ENCODE results near the gene MAJIN. TPM values are rescaled to one million over a fixed set of nuclear protein-coding genes. Genes with fewer than 3 reads are reported as not detected.
A peak's percentile ranks its signal among the peaks of the same experiment; 100 is the strongest.

Gene MAJIN
- total and polyA plus RNA-seq, 9 of the 15 experiments (the other 6 are each of a cell fraction or from before 2014, with no cell fraction given) = 0.17 to 0.83 (median 0.24) TPM; not detected in 2

DNA sequence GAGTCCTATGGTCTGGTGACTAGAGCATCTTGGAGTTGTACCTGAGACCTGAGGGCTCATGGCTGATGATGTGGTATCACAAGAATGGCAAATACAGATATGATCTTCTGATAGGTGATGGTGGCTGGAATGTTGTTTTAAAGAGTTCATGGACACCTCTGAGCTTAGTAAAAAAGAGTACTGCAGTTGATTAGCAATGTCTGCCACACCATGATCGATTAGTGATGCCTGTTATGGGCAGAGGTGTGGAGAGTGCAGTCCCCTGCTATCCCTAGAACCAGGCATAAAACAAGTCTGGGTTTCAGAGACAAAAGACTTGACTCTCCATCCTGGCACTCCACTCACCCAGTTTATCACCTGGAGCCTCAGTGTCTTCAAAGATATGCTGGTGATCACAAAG lies 26.2 kb upstream of the MAJIN start (continued):
- TF ChIP-seq ZNF133 (CRISPR knock-in tag; IDR thresholded peaks at IDR 0.05) (no peak), HLTF (IDR thresholded peaks at IDR 0.05) (0 out of 2 replicates have a peak, but pooled peaks have one; percentile 23), ADNP (tag; IDR thresholded peaks at IDR 0.05) (no peak), ARNT (IDR thresholded peaks at IDR 0.05) (0 out of 4 replicates have a peak, but pooled peaks of 1 of the 2 experiments have one; percentile 24), ELK3 (CRISPR knock-in tag; IDR thresholded peaks at IDR 0.05) (no peak), ZMIZ1 (IDR thresholded peaks at IDR 0.05; ENCODE audit: low read depth in 2 of 2, low read length in 2 of 2) (peak in 1 of 2 experiments; percentile 95; a peak in 2 of 4 replicates), PHB (CRISPR knock-in tag; IDR thresholded peaks at IDR 0.05) (no peak), TRIM28 (IDR thresholded peaks at IDR 0.05) (0 out of 2 replicates have a peak, but pooled peaks have one; percentile 33), ZNF23 (CRISPR knock-in tag; IDR thresholded peaks at IDR 0.05) (peak; percentile 97), ETV5 (CRISPR knock-in tag; IDR thresholded peaks at IDR 0.05; ENCODE audit: low read depth) (no peak), CBX5 (IDR thresholded peaks at IDR 0.05; ENCODE audit: borderline replicate concordance, low read depth) (0 out of 2 replicates have a peak, but pooled peaks have one; percentile 21), RCOR1 (IDR thresholded peaks at IDR 0.05; ENCODE audit: borderline replicate concordance in 1 of 2, low read depth in 2 of 2, low read length in 2 of 2) (peak in 1 of 2 experiments; percentile 47; a peak in 1 of 4 replicates), ZNF12 (CRISPR knock-in tag; IDR thresholded peaks at IDR 0.05) (no peak)
- TF ChIP-seq, protein P1, sequence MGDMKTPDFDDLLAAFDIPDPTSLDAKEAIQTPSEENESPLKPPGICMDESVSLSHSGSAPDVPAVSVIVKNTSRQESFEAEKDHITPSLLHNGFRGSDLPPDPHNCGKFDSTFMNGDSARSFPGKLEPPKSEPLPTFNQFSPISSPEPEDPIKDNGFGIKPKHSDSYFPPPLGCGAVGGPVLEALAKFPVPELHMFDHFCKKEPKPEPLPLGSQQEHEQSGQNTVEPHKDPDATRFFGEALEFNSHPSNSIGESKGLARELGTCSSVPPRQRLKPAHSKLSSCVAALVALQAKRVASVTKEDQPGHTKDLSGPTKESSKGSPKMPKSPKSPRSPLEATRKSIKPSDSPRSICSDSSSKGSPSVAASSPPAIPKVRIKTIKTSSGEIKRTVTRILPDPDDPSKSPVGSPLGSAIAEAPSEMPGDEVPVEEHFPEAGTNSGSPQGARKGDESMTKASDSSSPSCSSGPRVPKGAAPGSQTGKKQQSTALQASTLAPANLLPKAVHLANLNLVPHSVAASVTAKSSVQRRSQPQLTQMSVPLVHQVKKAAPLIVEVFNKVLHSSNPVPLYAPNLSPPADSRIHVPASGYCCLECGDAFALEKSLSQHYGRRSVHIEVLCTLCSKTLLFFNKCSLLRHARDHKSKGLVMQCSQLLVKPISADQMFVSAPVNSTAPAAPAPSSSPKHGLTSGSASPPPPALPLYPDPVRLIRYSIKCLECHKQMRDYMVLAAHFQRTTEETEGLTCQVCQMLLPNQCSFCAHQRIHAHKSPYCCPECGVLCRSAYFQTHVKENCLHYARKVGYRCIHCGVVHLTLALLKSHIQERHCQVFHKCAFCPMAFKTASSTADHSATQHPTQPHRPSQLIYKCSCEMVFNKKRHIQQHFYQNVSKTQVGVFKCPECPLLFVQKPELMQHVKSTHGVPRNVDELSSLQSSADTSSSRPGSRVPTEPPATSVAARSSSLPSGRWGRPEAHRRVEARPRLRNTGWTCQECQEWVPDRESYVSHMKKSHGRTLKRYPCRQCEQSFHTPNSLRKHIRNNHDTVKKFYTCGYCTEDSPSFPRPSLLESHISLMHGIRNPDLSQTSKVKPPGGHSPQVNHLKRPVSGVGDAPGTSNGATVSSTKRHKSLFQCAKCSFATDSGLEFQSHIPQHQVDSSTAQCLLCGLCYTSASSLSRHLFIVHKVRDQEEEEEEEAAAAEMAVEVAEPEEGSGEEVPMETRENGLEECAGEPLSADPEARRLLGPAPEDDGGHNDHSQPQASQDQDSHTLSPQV (IDR thresholded peaks at IDR 0.05) = peak; percentile 55; the same call in 1 of the 2 replicates

All from K562 (cell line).